Panc1 (cell line): ENCODE data around the gene TMEM150A. TPM values are rescaled to one million over a fixed set of nuclear protein-coding genes. Genes with fewer than 3 reads are reported as not detected.

Source experiments
- ATAC-seq: fragments of 200-7000 bp; cut with Tn5 transposase; 2 replicates; pipeline ENCODE4 v1.9.1; 2020; ENCODE audit warnings: mild to moderate bottlenecking, moderate library complexity
- BruUV-seq: library from RNA; stranded (reverse); fragments of 400-500 nt; replicated peaks from 2 replicates; lab custom pipeline; 2021; lab: Mats Ljungman, UMichigan
- CTCF ChIA-PET: fragments of 300-600 bp; sonication (Branson Sonifier 250); formaldehyde crosslinking; loops from one replicate; lab custom pipeline; 2022; ENCODE audit warnings: antibody characterized with exemption; lab: Charles Lee
- POLR2A ChIA-PET: fragments of 300-600 bp; sonication (Branson Sonifier 250); formaldehyde crosslinking; loops from one replicate; lab custom pipeline; 2022; ENCODE audit warnings: antibody characterized with exemption; lab: Charles Lee
- DNase-seq: peaks from one replicate; pipeline ENCODE4 v3.0.0-alpha.2; 2010; ENCODE audit warnings: low read depth, low spot score
- H3K27ac ChIP-seq: 2 replicates; pipeline ENCODE4 v1.5.1; 2011; ENCODE audit warnings: mild to moderate bottlenecking, low read length, inconsistent platforms
- H3K27me3 ChIP-seq: fragments of 200-500 bp; sonication (Bioruptor generic); 2 replicates; pipeline ENCODE4 v1.6.0; 2014; ENCODE audit warnings: low read length, inconsistent platforms; ENCODE audit not compliant: control insufficient read depth, insufficient read depth
- H3K36me3 ChIP-seq: fragments of 200-500 bp; sonication (Bioruptor generic); 2 replicates; pipeline ENCODE4 v1.5.1; 2014; ENCODE audit warnings: inconsistent platforms, mild to moderate bottlenecking, low read length, moderate library complexity; ENCODE audit not compliant: control insufficient read depth, insufficient read depth
- H3K4me1 ChIP-seq: 2 replicates; pipeline ENCODE4 v1.5.1; 2011; ENCODE audit warnings: inconsistent platforms, mild to moderate bottlenecking, low read length, moderate library complexity; ENCODE audit not compliant: control insufficient read depth, insufficient read depth
- H3K4me3 ChIP-seq, 2 experiments: 2 replicates each; pipeline ENCODE4 v1.5.1; 2011 to 2012; ENCODE audit warnings: low read depth in 2 of 2, low read length in 2 of 2, mild to moderate bottlenecking in 2 of 2, inconsistent platforms in 1 of 2, moderate library complexity in 1 of 2
- H3K9me3 ChIP-seq: fragments of 200-500 bp; sonication (Bioruptor generic); 2 replicates; pipeline ENCODE4 v1.5.1; 2014; ENCODE audit warnings: low read depth, mild to moderate bottlenecking, inconsistent platforms, low read length, moderate library complexity; ENCODE audit not compliant: control insufficient read depth, insufficient read depth
- POLR2AphosphoS5 ChIP-seq: IDR thresholded peaks from 2 replicates; pipeline ENCODE4 v1.6.1; 2012; ENCODE audit warnings: mild to moderate bottlenecking, low read depth, low read length, moderate library complexity
- SIN3A ChIP-seq: IDR thresholded peaks from 2 replicates; pipeline ENCODE4 v1.6.1; 2012; ENCODE audit warnings: low read depth, mild to moderate bottlenecking, low read length, moderate library complexity, borderline replicate concordance; ENCODE audit not compliant: insufficient read depth
- TCF7L2 ChIP-seq: IDR thresholded peaks from 2 replicates; pipeline ENCODE4 v1.6.1; 2011; ENCODE audit warnings: mild to moderate bottlenecking, low read depth, low read length, inconsistent platforms
- in situ Hi-C: cut with HindIII; loops from 2 replicates; pipeline ENCODE4 v1.10.0; 2016; ENCODE audit warnings: low sequenced_read_pairs, low pct_unique_long_range_greater_than_20kb
- intact Hi-C: fragments of 100-400 bp; cut with micrococcal nuclease; formaldehyde crosslinking; loops from one replicate; pipeline ENCODE4 v1.10.0; 2022; ENCODE audit not compliant: unreplicated experiment
- total RNA-seq: library from RNA; stranded (reverse); gene quantifications from one replicate; pipeline ENCODE4 v1.2.1, GENCODE V29; 2021; ENCODE audit not compliant: unreplicated experiment
- TF ChIP-seq, protein P1 (sequence below): fragments of 450-650 bp; IDR thresholded peaks from 2 replicates; pipeline ENCODE4 v1.5.1; 2017; ENCODE audit warnings: mild to moderate bottlenecking
- TF ChIP-seq, protein P2 (sequence below), 2 experiments: IDR thresholded peaks; 2 replicates each; pipeline ENCODE4 v1.6.1; 2011 to 2012; ENCODE audit warnings: low read depth in 2 of 2, control low read depth in 1 of 2, low read length in 1 of 2, mild to moderate bottlenecking in 1 of 2, moderate library complexity in 1 of 2; ENCODE audit not compliant: insufficient read depth in 1 of 2

Gene TMEM150A
- total RNA-seq, 1 experiment from 2014 or later, result 30.4 TPM

DNA sequence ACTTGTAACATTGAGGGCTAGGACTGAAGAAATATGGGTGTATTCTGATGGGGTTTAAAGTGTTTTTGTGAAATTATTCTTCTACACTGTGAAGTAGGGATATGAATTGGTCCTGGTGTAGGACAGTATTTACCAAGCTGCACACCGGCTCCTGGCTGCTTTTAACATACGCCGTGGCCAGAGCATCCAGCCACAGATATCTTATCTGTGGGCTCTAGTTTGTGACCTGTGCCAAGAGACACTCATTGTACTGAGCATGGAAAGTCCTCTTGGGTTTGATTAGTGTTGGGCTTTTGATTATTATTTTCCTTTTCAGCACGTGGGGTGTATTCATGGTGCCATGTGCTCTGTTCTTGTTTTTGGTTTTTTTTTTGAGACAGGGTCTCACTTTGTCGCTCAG, 21.5 kb upstream of the TMEM150A start:
- H3K36me3 ChIP-seq, result peaks cover 44% of the 10 kb centered on the region
- in situ Hi-C loops (no loop called here), intact Hi-C loops (no loop called here)
- TF ChIP-seq POLR2AphosphoS5 (no peak), TCF7L2 (no peak), SIN3A (no peak)
- TF ChIP-seq, protein P1, sequence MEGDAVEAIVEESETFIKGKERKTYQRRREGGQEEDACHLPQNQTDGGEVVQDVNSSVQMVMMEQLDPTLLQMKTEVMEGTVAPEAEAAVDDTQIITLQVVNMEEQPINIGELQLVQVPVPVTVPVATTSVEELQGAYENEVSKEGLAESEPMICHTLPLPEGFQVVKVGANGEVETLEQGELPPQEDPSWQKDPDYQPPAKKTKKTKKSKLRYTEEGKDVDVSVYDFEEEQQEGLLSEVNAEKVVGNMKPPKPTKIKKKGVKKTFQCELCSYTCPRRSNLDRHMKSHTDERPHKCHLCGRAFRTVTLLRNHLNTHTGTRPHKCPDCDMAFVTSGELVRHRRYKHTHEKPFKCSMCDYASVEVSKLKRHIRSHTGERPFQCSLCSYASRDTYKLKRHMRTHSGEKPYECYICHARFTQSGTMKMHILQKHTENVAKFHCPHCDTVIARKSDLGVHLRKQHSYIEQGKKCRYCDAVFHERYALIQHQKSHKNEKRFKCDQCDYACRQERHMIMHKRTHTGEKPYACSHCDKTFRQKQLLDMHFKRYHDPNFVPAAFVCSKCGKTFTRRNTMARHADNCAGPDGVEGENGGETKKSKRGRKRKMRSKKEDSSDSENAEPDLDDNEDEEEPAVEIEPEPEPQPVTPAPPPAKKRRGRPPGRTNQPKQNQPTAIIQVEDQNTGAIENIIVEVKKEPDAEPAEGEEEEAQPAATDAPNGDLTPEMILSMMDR, result no peak
- TF ChIP-seq, protein P2, sequence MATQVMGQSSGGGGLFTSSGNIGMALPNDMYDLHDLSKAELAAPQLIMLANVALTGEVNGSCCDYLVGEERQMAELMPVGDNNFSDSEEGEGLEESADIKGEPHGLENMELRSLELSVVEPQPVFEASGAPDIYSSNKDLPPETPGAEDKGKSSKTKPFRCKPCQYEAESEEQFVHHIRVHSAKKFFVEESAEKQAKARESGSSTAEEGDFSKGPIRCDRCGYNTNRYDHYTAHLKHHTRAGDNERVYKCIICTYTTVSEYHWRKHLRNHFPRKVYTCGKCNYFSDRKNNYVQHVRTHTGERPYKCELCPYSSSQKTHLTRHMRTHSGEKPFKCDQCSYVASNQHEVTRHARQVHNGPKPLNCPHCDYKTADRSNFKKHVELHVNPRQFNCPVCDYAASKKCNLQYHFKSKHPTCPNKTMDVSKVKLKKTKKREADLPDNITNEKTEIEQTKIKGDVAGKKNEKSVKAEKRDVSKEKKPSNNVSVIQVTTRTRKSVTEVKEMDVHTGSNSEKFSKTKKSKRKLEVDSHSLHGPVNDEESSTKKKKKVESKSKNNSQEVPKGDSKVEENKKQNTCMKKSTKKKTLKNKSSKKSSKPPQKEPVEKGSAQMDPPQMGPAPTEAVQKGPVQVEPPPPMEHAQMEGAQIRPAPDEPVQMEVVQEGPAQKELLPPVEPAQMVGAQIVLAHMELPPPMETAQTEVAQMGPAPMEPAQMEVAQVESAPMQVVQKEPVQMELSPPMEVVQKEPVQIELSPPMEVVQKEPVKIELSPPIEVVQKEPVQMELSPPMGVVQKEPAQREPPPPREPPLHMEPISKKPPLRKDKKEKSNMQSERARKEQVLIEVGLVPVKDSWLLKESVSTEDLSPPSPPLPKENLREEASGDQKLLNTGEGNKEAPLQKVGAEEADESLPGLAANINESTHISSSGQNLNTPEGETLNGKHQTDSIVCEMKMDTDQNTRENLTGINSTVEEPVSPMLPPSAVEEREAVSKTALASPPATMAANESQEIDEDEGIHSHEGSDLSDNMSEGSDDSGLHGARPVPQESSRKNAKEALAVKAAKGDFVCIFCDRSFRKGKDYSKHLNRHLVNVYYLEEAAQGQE (IDR thresholded peaks at IDR 0.05; ENCODE audit: insufficient read depth in 1 of 2, low read depth in 2 of 2, low read length in 1 of 2), result no peak
- ChIA-PET POLR2A (no interaction called here), CTCF (no interaction called here)
- no peaks in the 10 kb centered on the region for H3K4me1 ChIP-seq
- no peaks in the 10 kb centered on the region for H3K9me3 ChIP-seq
- BruUV-seq, result no TSS peak
- ATAC-seq, result no peak
- no peak for DNase-seq
- no peak overlapping the region for H3K27ac ChIP-seq
- no peak overlapping the region for H3K4me3 ChIP-seq
- no peaks in the 10 kb centered on the region for H3K27me3 ChIP-seq

DNA sequence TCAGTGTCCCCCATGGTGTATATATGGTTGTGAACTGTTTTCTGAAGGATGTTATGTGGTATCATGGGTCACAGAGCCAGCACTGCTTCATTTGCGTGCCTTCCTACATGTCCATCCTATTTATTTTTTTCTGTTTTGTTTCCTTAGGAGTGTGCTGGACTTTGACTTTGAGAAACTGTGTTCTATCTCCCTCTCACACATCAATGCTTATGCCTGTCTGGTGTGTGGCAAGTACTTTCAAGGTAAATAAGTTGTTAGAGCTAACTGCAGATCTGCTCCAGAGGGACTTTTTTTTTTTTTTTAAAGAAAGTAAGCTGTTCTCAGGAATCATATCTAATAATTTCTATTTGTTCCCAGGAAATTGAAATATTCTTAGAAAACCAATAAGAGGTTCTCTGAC, 18.8 kb upstream of the TMEM150A start:
- intact Hi-C loops (no loop called here), in situ Hi-C loops (no loop called here)
- Histone ChIP-seq H3K36me3 (peaks cover 39% of the 10 kb centered on the region), H3K27me3 (no peaks in the 10 kb centered on the region), H3K4me3 (no peak overlapping the region), H3K27ac (no peak overlapping the region), H3K4me1 (peaks cover 7% of the 10 kb centered on the region), H3K9me3 (no peaks in the 10 kb centered on the region)
- ChIA-PET POLR2A (interaction anchor here (0.6 kb wide), 1 partner anchor 31 kb away, joined by 5 read pairs; no protein-coding TSS in a partner anchor), CTCF (interaction anchor here (0.7 kb wide), 1 partner anchor 233 kb away, joined by 4 read pairs; no protein-coding TSS in a partner anchor)
- TF ChIP-seq SIN3A (no peak), TCF7L2 (no peak), POLR2AphosphoS5 (no peak)
- TF ChIP-seq, protein P2 (IDR thresholded peaks at IDR 0.05; ENCODE audit: insufficient read depth in 1 of 2, low read depth in 2 of 2, low read length in 1 of 2), result no peak
- TF ChIP-seq, protein P1, result no peak
- no TSS peak for BruUV-seq
- ATAC-seq (no peak), DNase-seq (no peak)
